Kidney (tissue), 14 donors: ENCODE results near the gene PLEKHM2. TPM values are rescaled to one million over a fixed set of nuclear protein-coding genes. Genes with fewer than 3 reads are reported as not detected.

Experiments
- DNase-seq, 5 donors: peaks; one replicate each; pipeline ENCODE4 v3.0.0-alpha.2; 2013 to 2020
- FAIRE-seq: peaks from 2 replicates; lab custom pipeline; 2012; peaks lifted over from hg19 to GRCh38; lab: Jason Lieb, UNC
- H3K27ac ChIP-seq, 2 donors: one replicate each; pipeline ENCODE4 v1.7.0; 2013; ENCODE audit warnings: low read depth in 2 of 2, low read length in 2 of 2, inconsistent platforms in 1 of 2
- H3K27me3 ChIP-seq: one replicate; pipeline ENCODE4 v1.7.1; 2013; ENCODE audit warnings: low read length, inconsistent platforms; ENCODE audit not compliant: control insufficient read depth, insufficient read depth
- H3K36me3 ChIP-seq, 3 donors: one replicate each; pipeline versions ENCODE4 v1.7.0 to v1.7.1; 2013; ENCODE audit warnings: low read length in 3 of 3, control low read depth in 1 of 3, inconsistent platforms in 1 of 3; ENCODE audit not compliant: insufficient read depth in 3 of 3, control insufficient read depth in 2 of 3
- H3K4me1 ChIP-seq, 3 donors: one replicate each; pipeline versions ENCODE4 v1.7.0 to v1.7.1; 2013; ENCODE audit warnings: low read length in 3 of 3, inconsistent platforms in 1 of 3, low read depth in 1 of 3; ENCODE audit not compliant: control insufficient read depth in 2 of 3, insufficient read depth in 2 of 3
- H3K4me3 ChIP-seq, 3 donors: one replicate each; pipeline versions ENCODE4 v1.7.0 to v1.8.1; 2013; ENCODE audit warnings: low read length in 3 of 3, control low read depth in 1 of 3, inconsistent platforms in 1 of 3
- H3K9ac ChIP-seq, 3 donors: one replicate each; pipeline versions ENCODE4 v1.7.0 to v1.7.1; 2013; ENCODE audit warnings: low read length in 3 of 3, control low read depth in 1 of 3, inconsistent platforms in 1 of 3
- H3K9me3 ChIP-seq, 3 donors: one replicate each; pipeline versions ENCODE4 v1.7.0 to v1.7.1; 2013; ENCODE audit warnings: low read length in 3 of 3, control low read depth in 1 of 3, inconsistent platforms in 1 of 3; ENCODE audit not compliant: control insufficient read depth in 2 of 3, insufficient read depth in 1 of 3
- CTCF ChIP-seq: IDR thresholded peaks from 3 replicates; pipeline ENCODE4 v1.5.1; 2012; ENCODE audit warnings: mild to moderate bottlenecking, moderate library complexity, borderline replicate concordance; ENCODE audit not compliant: insufficient read depth; ENCODE audit errors: extremely low read depth
- intact Hi-C: fragments of 100-400 bp; cut with DNase I; formaldehyde crosslinking; loops from one replicate; pipeline ENCODE4 v1.11.1; 2022
- polyA plus RNA-seq: library from polyadenylated mRNA; stranded (reverse); fragments of 350-450 nt; fragmentation: Illumina TruSeq; extraction: RNeasy Lipid Tissue Mini Kit (QIAGEN cat#74804); gene quantifications from one replicate; pipeline ENCODE4 v1.2.3, GENCODE V29; 2014; ENCODE audit warnings: low read depth, low replicate concordance; ENCODE audit not compliant: insufficient read depth
- total RNA-seq: library from RNA; stranded (reverse); fragmentation: NEBNext Ultra II Directional; extraction: Animal tissue kit (Norgen Biotek cat#: 25700); gene quantifications from one replicate; pipeline ENCODE4 v1.2.1, GENCODE V29; 2021
- donor health status: control.
- donor health status: control.
- donor health status: control.
- donor health status: control.
- donor health status: control.
- donor health status: DM: yes; HTN: yes; CAD: no.
- donor health status: Normal renal cell carcinoma (clear cell type).

The PLEKHM2 gene
- total and polyA plus RNA-seq, 2 donors from 2014 or later, result 21.7 to 65.7 TPM

DNA sequence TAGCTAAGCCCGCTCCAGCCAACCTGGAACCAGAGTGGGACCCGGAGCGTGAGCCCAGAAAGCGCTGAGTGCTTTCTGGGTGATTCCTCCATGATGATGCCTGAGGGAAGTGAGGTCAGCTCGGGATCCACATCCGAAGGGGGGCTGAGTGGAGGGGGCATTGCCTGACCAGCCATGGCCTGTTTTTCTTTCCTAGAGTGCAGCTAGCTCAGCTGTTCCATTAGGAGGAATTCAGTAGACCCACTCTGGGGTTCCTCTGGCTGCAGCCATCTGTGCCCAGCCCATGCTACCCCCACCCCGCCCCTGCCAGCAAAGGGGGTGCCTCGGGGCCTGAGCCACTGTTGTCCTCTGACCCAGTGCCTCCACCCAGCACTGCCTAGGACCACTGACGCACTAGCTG, 42.4 kb downstream of the PLEKHM2 start:
- no peaks in the 10 kb centered on the region for H3K4me1 ChIP-seq
- H3K36me3 ChIP-seq, result peaks cover 2 to 51% (median 22%) of the 10 kb centered on the region in 3 donors
- DNase-seq (no peak), FAIRE-seq (no peak)
- H3K9ac ChIP-seq, result no peak overlapping the region
- no peak for TF ChIP-seq CTCF
- no peaks in the 10 kb centered on the region for H3K9me3 ChIP-seq
- H3K27ac ChIP-seq, result no peak overlapping the region
- intact Hi-C loops, result no loop called here
- H3K27me3 ChIP-seq, result no peaks in the 10 kb centered on the region
- H3K4me3 ChIP-seq, result no peak overlapping the region

DNA sequence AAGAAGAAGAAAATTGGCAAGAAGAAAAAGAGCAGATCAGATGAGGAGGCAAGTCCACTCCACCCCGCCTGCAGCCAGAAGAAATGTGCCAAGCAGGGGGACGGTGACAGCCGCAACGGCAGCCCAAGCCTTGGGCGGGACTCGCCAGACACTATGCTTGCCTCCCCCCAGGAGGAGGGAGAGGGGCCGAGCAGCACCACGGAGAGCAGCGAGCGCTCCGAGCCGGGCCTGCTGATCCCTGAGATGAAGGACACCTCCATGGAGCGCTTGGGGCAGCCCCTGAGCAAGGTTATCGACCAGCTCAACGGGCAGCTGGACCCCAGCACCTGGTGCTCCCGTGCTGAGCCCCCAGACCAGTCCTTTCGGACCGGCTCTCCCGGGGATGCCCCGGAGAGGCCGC, 42.9 kb downstream of the PLEKHM2 start:
- Histone ChIP-seq H3K9me3 (no peaks in the 10 kb centered on the region), H3K27ac (no peak overlapping the region), H3K9ac (no peak overlapping the region), H3K27me3 (no peaks in the 10 kb centered on the region), H3K4me1 (no peaks in the 10 kb centered on the region), H3K4me3 (no peak overlapping the region), H3K36me3 (peaks cover 2 to 54% (median 22%) of the 10 kb centered on the region in 3 donors)
- intact Hi-C loops, result no loop called here
- DNase-seq (peak in 1 of 5 donors; percentile 75), FAIRE-seq (no peak)
- no peak for TF ChIP-seq CTCF

GRCh38 chr1:15727424-15727823, 43.3 kb downstream of the PLEKHM2 start:
- no peak overlapping the region for H3K9ac ChIP-seq
- no peak for FAIRE-seq
- H3K36me3 ChIP-seq, result peaks cover 2 to 58% (median 22%) of the 10 kb centered on the region in 3 donors
- H3K4me1 ChIP-seq, result no peaks in the 10 kb centered on the region
- intact Hi-C loops, result no loop called here
- no peak overlapping the region for H3K4me3 ChIP-seq
- DNase-seq, result no peak
- no peak overlapping the region for H3K27ac ChIP-seq
- TF ChIP-seq CTCF, result no peak
- H3K27me3 ChIP-seq, result no peaks in the 10 kb centered on the region
- no peaks in the 10 kb centered on the region for H3K9me3 ChIP-seq
